ENCODE data around the gene FSD1L. TPM values are rescaled to one million over a fixed set of nuclear protein-coding genes. Genes with fewer than 3 reads are reported as not detected.
"Not testable (repeated sequence)": the region's sequence is repeated elsewhere in the genome, so short reads cannot be mapped to it uniquely, and the experiment has no call there.

Gene FSD1L
- total RNA-seq, 1 donor from 2014 or later = 19.8 TPM

DNA sequence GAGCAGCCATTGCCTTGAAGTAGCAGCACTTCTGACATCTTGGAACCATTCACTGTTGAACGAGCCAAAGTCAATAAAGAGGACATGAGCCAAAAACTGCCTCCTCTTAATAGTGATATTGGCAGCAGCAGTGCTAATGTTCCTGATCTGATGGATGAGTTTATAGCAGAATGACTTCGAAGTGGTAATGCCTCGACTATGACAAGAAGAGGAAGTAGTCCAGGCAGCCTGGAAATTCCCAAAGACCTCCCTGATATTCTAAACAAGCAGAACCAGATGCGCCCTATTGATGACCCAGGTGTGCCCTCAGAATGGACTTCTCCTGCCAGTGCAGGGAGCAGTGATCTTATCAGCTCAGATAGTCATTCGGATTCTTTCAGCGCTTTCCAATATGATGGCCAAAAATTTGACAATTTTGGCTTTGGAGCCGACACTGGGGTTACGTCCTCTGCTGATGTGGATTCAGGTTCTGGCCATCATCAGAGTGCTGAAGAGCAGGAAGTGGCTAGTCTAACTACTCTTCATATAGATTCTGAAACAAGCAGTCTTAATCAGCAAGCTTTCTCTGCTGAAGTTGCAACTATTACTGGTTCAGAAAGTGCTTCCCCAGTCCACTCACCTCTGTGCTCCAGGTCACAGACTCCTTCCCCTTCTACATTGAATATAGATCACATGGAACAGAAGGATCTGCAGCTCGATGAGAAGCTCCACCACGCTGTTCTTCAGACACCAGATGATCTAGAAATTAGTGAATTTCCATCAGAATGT, 75.0 kb downstream of the FSD1L start:
- H3K27me3 Mint-ChIP-seq (ENCODE audit: insufficient read depth, low read depth); H3K27ac Mint-ChIP-seq; H4K20me1 ChIP-seq (ENCODE audit: low read depth); H3K9me3 ChIP-seq (ENCODE audit: low read depth); H3K79me2 ChIP-seq (ENCODE audit: low read depth); H3K4me2 ChIP-seq; H3K9ac ChIP-seq; DNase-seq (ENCODE audit: low spot score); H3K4me1 ChIP-seq; H3K27me3 ChIP-seq; H3K27ac ChIP-seq; H3K4me3 ChIP-seq; H3K4me3 Mint-ChIP-seq; H2AFZ ChIP-seq (replicated peaks); H3K36me3 ChIP-seq; H3K4me1 Mint-ChIP-seq; H3F3A ChIP-seq (ENCODE audit: low read depth): not testable (repeated sequence)
- peaks cover 60% of the 10 kb centered on the region for H3K36me3 Mint-ChIP-seq
- H3K9me3 Mint-ChIP-seq = peaks cover 37% of the 10 kb centered on the region

DNA sequence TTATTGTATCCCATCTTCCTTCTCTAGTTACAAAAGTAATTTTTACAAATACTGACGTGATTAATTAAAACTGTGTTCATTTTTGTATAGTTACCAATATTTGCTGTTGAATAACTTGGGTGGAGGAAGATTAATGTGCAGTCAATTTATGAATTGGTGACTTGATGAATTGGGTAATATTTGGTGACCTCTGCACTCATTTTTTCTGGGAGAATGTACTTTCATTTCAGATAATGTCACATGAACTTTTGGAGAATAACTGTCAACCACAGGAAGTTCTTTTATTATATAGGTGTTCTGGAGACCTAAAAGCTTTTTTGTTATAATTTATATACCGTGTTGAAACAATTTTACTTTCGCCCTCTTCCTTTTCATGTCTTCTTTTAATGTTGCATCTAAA, 83.7 kb downstream of the FSD1L start:
- peaks cover 16% of the 10 kb centered on the region for H3K9me3 Mint-ChIP-seq
- Histone ChIP-seq H3K9ac (no peak overlapping the region), H3K4me3 (no peak overlapping the region), H3K4me1 (no peaks in the 10 kb centered on the region), H3K9me3 (ENCODE audit: low read depth) (peaks cover 4% of the 10 kb centered on the region), H3K27ac (no peak overlapping the region), H3K4me2 (no peak overlapping the region), H3K79me2 (ENCODE audit: low read depth) (no peaks in the 10 kb centered on the region), H2AFZ (replicated peaks) (no peak overlapping the region), H3K36me3 (peaks cover 8% of the 10 kb centered on the region), H3K27me3 (no peaks in the 10 kb centered on the region), H4K20me1 (ENCODE audit: low read depth) (no peaks in the 10 kb centered on the region), H3F3A (ENCODE audit: low read depth) (no peaks in the 10 kb centered on the region)
- no peaks in the 10 kb centered on the region for H3K27me3 Mint-ChIP-seq (ENCODE audit: insufficient read depth, low read depth)
- H3K36me3 Mint-ChIP-seq = peaks cover 45% of the 10 kb centered on the region
- no peak overlapping the region for H3K4me3 Mint-ChIP-seq
- H3K27ac Mint-ChIP-seq = no peak overlapping the region
- no peak for DNase-seq (ENCODE audit: low spot score)
- TF ChIP-seq EZH2 (IDR thresholded peaks at IDR 0.05) = no peak
- TF ChIP-seq, protein P1, sequence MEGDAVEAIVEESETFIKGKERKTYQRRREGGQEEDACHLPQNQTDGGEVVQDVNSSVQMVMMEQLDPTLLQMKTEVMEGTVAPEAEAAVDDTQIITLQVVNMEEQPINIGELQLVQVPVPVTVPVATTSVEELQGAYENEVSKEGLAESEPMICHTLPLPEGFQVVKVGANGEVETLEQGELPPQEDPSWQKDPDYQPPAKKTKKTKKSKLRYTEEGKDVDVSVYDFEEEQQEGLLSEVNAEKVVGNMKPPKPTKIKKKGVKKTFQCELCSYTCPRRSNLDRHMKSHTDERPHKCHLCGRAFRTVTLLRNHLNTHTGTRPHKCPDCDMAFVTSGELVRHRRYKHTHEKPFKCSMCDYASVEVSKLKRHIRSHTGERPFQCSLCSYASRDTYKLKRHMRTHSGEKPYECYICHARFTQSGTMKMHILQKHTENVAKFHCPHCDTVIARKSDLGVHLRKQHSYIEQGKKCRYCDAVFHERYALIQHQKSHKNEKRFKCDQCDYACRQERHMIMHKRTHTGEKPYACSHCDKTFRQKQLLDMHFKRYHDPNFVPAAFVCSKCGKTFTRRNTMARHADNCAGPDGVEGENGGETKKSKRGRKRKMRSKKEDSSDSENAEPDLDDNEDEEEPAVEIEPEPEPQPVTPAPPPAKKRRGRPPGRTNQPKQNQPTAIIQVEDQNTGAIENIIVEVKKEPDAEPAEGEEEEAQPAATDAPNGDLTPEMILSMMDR (IDR thresholded peaks at IDR 0.05) = no peak
- H3K4me1 Mint-ChIP-seq = no peaks in the 10 kb centered on the region

DNA sequence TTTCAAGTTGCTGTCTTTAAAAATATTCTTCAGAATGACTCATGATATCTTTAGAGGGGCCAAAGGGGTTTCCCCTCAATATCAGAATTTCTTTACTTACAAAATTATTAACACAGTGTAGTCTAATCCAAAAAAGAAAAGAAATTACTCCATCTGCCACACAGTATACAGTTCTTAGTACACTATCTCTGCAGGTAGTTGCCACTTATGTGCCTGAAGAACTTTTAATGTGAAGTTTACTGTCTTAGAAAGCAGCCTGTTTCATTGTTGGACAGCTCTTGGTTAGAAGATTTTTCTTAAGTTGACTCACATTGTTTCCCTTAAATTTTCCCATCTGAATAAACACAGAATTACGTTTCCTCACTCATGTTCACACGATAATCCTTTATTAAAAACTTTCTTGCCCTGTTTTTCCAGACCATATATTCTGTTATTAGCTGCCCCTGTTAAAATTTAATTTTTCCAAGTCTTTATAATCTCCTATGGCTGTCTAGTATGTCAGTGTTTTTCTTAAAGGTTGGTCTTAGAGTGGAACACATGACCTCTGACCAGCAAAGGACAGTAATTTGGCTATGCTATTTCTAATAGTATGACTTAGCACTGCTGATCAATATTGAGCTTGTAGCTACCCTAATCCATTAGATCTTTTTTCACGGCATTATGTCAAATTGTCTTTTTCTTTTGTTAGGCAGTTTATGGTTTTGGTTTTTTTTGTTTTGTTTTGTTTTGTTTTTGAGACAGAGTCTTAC, 88.3 kb downstream of the FSD1L start:
- H3K79me2 ChIP-seq (ENCODE audit: low read depth) = no peaks in the 10 kb centered on the region
- DNase-seq (ENCODE audit: low spot score) = no peak
- no peak overlapping the region for H3K9ac ChIP-seq
- TF ChIP-seq EZH2phosphoT487 (IDR thresholded peaks at IDR 0.05) (no peak), EZH2 (IDR thresholded peaks at IDR 0.05) (no peak)
- TF ChIP-seq, protein P1 (IDR thresholded peaks at IDR 0.05) = no peak
- H3K27ac ChIP-seq = no peak overlapping the region
- no peak overlapping the region for H2AFZ ChIP-seq (replicated peaks)
- H3K9me3 ChIP-seq (ENCODE audit: low read depth) = no peaks in the 10 kb centered on the region
- H3K4me1 Mint-ChIP-seq = no peaks in the 10 kb centered on the region
- no peaks in the 10 kb centered on the region for H3K9me3 Mint-ChIP-seq
- peaks cover 4% of the 10 kb centered on the region for H3K36me3 ChIP-seq
- no peak overlapping the region for H3K4me3 ChIP-seq
- no peak overlapping the region for H3K4me3 Mint-ChIP-seq
- peaks cover 3% of the 10 kb centered on the region for H3F3A ChIP-seq (ENCODE audit: low read depth)
- H4K20me1 ChIP-seq (ENCODE audit: low read depth) = no peaks in the 10 kb centered on the region
- H3K4me1 ChIP-seq = no peaks in the 10 kb centered on the region
- no peak overlapping the region for H3K4me2 ChIP-seq
- H3K27ac Mint-ChIP-seq = no peak overlapping the region
- H3K36me3 Mint-ChIP-seq = peaks cover 26% of the 10 kb centered on the region
- no peaks in the 10 kb centered on the region for H3K27me3 Mint-ChIP-seq (ENCODE audit: insufficient read depth, low read depth)
- no peaks in the 10 kb centered on the region for H3K27me3 ChIP-seq

DNA sequence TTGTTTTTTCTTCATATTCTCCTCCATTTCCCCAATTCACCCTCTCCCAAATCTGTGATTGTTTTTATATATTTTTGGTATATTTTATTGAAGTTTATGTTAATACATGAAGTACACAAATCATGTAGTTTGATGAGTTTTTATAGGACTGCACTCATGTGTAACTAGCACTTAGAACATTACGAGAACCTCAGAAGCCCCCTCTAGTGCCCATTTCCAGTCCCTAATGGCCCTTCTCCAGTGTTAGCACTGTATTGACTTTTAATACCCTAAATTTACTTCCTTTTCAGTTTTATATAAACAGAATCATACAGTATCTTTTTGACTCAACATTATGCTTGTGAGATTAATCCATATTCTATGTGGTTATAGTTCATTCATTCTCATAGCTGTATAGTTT, 91.6 kb downstream of the FSD1L start:
- no peak overlapping the region for H3K4me2 ChIP-seq
- Mint-ChIP-seq H3K4me3 (no peak overlapping the region), H3K4me1 (no peaks in the 10 kb centered on the region), H3K36me3 (peaks cover 35% of the 10 kb centered on the region), H3K27me3 (ENCODE audit: insufficient read depth, low read depth) (no peaks in the 10 kb centered on the region), H3K27ac (no peak overlapping the region), H3K9me3 (no peaks in the 10 kb centered on the region)
- H4K20me1 ChIP-seq (ENCODE audit: low read depth) = no peaks in the 10 kb centered on the region
- H3K9ac ChIP-seq = no peak overlapping the region
- no peaks in the 10 kb centered on the region for H3K4me1 ChIP-seq
- peaks cover 9% of the 10 kb centered on the region for H3K36me3 ChIP-seq
- H3K27ac ChIP-seq = no peak overlapping the region
- H3K79me2 ChIP-seq (ENCODE audit: low read depth) = no peaks in the 10 kb centered on the region
- no peaks in the 10 kb centered on the region for H3K9me3 ChIP-seq (ENCODE audit: low read depth)
- no peak for DNase-seq (ENCODE audit: low spot score)
- no peaks in the 10 kb centered on the region for H3K27me3 ChIP-seq
- no peak overlapping the region for H2AFZ ChIP-seq (replicated peaks)
- peaks cover 3% of the 10 kb centered on the region for H3F3A ChIP-seq (ENCODE audit: low read depth)
- no peak for TF ChIP-seq EZH2 (IDR thresholded peaks at IDR 0.05)
- TF ChIP-seq, protein P1 (IDR thresholded peaks at IDR 0.05) = peak; percentile 23
- no peak overlapping the region for H3K4me3 ChIP-seq

Measured in neural progenitor cell (in vitro differentiated cells).